OCI-LY1 (cell line): ENCODE data around the gene IL1R2.

Experiments
- EZH2 ChIP-seq: fragments of 200-600 bp; sonication (generic), shearing (Covaris generic); IDR thresholded peaks from 2 replicates; pipeline ENCODE4 v1.8.0; 2017; ENCODE audit warnings: borderline replicate concordance, mixed run types, mild to moderate bottlenecking, antibody characterized with exemption, low read length, moderate library complexity, mixed read lengths
- TF ChIP-seq, protein P1 (sequence below): fragments of 200-600 bp; sonication (generic), shearing (Covaris generic); IDR thresholded peaks from 2 replicates; pipeline ENCODE4 v1.5.1; 2017; ENCODE audit warnings: mild to moderate bottlenecking, antibody characterized with exemption, low read length, moderate library complexity, mixed read lengths

DNA sequence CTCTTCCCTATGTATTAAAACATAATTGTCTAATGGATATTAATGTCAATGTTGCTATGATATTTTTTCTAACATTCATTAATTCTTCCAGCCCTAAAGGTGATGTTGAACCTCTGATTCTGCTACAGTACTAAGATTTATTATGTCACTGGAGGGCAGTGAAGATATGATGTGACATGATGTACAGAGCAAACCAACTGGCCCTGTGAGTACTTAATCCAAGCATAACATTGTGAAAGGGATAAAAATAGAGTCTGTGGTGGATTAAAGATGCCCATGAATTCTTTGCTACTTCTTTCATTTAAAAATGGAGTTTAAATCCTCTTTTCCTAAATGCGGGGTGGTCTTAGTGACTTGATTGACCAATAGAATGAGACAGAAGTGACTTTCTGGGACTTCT, 51.8 kb downstream of the IL1R2 start:
- TF ChIP-seq, protein P1, sequence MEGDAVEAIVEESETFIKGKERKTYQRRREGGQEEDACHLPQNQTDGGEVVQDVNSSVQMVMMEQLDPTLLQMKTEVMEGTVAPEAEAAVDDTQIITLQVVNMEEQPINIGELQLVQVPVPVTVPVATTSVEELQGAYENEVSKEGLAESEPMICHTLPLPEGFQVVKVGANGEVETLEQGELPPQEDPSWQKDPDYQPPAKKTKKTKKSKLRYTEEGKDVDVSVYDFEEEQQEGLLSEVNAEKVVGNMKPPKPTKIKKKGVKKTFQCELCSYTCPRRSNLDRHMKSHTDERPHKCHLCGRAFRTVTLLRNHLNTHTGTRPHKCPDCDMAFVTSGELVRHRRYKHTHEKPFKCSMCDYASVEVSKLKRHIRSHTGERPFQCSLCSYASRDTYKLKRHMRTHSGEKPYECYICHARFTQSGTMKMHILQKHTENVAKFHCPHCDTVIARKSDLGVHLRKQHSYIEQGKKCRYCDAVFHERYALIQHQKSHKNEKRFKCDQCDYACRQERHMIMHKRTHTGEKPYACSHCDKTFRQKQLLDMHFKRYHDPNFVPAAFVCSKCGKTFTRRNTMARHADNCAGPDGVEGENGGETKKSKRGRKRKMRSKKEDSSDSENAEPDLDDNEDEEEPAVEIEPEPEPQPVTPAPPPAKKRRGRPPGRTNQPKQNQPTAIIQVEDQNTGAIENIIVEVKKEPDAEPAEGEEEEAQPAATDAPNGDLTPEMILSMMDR = no peak
- TF ChIP-seq EZH2 = no peak
